ENCODE measurements around the gene BICRA.
"Not testable (repeated sequence)": the region's sequence is repeated elsewhere in the genome, so short reads cannot be mapped to it uniquely, and the experiment has no call there.

Gene BICRA

GRCh38 chr19:47589824-47590223 is 19.1 kb upstream of the BICRA start:
- H3K27me3 Mint-ChIP-seq, result peaks cover 6 to 8% of the 10 kb centered on the region in 2 donors
- DNase-seq (no peak), ATAC-seq (replicated peaks) (no peak)
- H3K4me1 Mint-ChIP-seq (ENCODE audit: low read depth in 2 of 2), result no peaks in the 10 kb centered on the region
- H3K9me3 Mint-ChIP-seq, result peaks cover 0 to 4% of the 10 kb centered on the region in 2 donors
- H3K36me3 Mint-ChIP-seq (ENCODE audit: insufficient read depth), result peaks cover 4% of the 10 kb centered on the region
- H3K27ac Mint-ChIP-seq, result no peak overlapping the region
- no peak overlapping the region for H3K4me3 Mint-ChIP-seq

GRCh38 chr19:47593860-47594259 is 15.1 kb upstream of the BICRA start:
- no peak for DNase-seq
- ATAC-seq (replicated peaks), result no peak
- H3K9me3 Mint-ChIP-seq, result no peaks in the 10 kb centered on the region
- H3K4me1 Mint-ChIP-seq (ENCODE audit: low read depth in 2 of 2), result peaks cover 7 to 9% of the 10 kb centered on the region in 2 donors
- H3K4me3 Mint-ChIP-seq, result no peak overlapping the region
- peaks cover 6 to 8% of the 10 kb centered on the region in 2 donors for H3K27me3 Mint-ChIP-seq
- H3K27ac Mint-ChIP-seq, result no peak overlapping the region
- H3K36me3 Mint-ChIP-seq (ENCODE audit: insufficient read depth), result peaks cover 7% of the 10 kb centered on the region

GRCh38 chr19:47595944-47596343 is 13.0 kb upstream of the BICRA start:
- Mint-ChIP-seq H3K4me3 (peak overlapping the region; percentile 2 to 41), H3K27me3 (no peaks in the 10 kb centered on the region), H3K27ac (peak overlapping the region; percentile 1 to 15), H3K4me1 (ENCODE audit: low read depth in 2 of 2) (peaks cover 15 to 16% of the 10 kb centered on the region in 2 donors), H3K9me3 (no peaks in the 10 kb centered on the region), H3K36me3 (ENCODE audit: insufficient read depth) (peaks cover 16% of the 10 kb centered on the region)
- ATAC-seq (replicated peaks) (no peak), DNase-seq (no peak)

GRCh38 chr19:47598407-47599349 is 10.3 kb upstream of the BICRA start:
- peaks cover 23% of the 10 kb centered on the region for H3K36me3 Mint-ChIP-seq (ENCODE audit: insufficient read depth)
- no peak for ATAC-seq (replicated peaks)
- H3K4me3 Mint-ChIP-seq, result peak overlapping the region; percentile 41 to 85
- peaks cover 18 to 27% of the 10 kb centered on the region in 2 donors for H3K4me1 Mint-ChIP-seq (ENCODE audit: low read depth in 2 of 2)
- no peaks in the 10 kb centered on the region for H3K9me3 Mint-ChIP-seq
- no peak for DNase-seq
- no peaks in the 10 kb centered on the region for H3K27me3 Mint-ChIP-seq
- peak overlapping the region in 1 of 2 donors; percentile 83 for H3K27ac Mint-ChIP-seq

GRCh38 chr19:47599671-47600245 is 9.2 kb upstream of the BICRA start:
- H3K9me3 Mint-ChIP-seq; ATAC-seq (replicated peaks); H3K27me3 Mint-ChIP-seq; DNase-seq: not testable (repeated sequence)
- Mint-ChIP-seq H3K27ac (peak overlapping the region; percentile 83 to 93), H3K36me3 (ENCODE audit: insufficient read depth) (peaks cover 19% of the 10 kb centered on the region), H3K4me1 (ENCODE audit: low read depth in 2 of 2) (peaks cover 18 to 27% of the 10 kb centered on the region in 2 donors), H3K4me3 (peak overlapping the region; percentile 84 to 85)

- no peaks in the 10 kb centered on the region for H3K9me3 Mint-ChIP-seq
- H3K4me3 Mint-ChIP-seq, result peak overlapping the region; percentile 84 to 85
- no peaks in the 10 kb centered on the region for H3K27me3 Mint-ChIP-seq
- peaks cover 19% of the 10 kb centered on the region for H3K36me3 Mint-ChIP-seq (ENCODE audit: insufficient read depth)
- H3K27ac Mint-ChIP-seq, result peak overlapping the region; percentile 83 to 93
- H3K4me1 Mint-ChIP-seq (ENCODE audit: low read depth in 2 of 2), result peaks cover 18 to 27% of the 10 kb centered on the region in 2 donors
- ATAC-seq (replicated peaks) (peak; percentile 96), DNase-seq (peak; percentile 96 to 98 (median 97))
These were observed 8.4 kb upstream of the BICRA start for GRCh38 chr19:47600246-47601179.

- Mint-ChIP-seq H3K4me1 (ENCODE audit: low read depth in 2 of 2) (peaks cover 12 to 20% of the 10 kb centered on the region in 2 donors), H3K36me3 (ENCODE audit: insufficient read depth) (peaks cover 16% of the 10 kb centered on the region), H3K27ac (peak overlapping the region; percentile 83 to 93), H3K27me3 (no peaks in the 10 kb centered on the region), H3K4me3 (peak overlapping the region; percentile 84 to 85), H3K9me3 (no peaks in the 10 kb centered on the region)
- ATAC-seq (replicated peaks) (no peak), DNase-seq (no peak)
These were observed 7.6 kb upstream of the BICRA start for GRCh38 chr19:47601180-47601904.

- no peak overlapping the region for H3K4me3 Mint-ChIP-seq
These were observed 5.0 kb upstream of the BICRA start for GRCh38 chr19:47603706-47604565.

GRCh38 chr19:47607564-47608073 is 1.3 kb upstream of the BICRA start:
- H3K4me1 Mint-ChIP-seq (ENCODE audit: low read depth in 2 of 2), result peaks cover 17 to 18% of the 10 kb centered on the region in 2 donors
- H3K4me3 Mint-ChIP-seq, result peak overlapping the region; percentile 84 to 85
- no peak for ATAC-seq (replicated peaks)
- no peak for DNase-seq
- peak overlapping the region in 1 of 2 donors; percentile 90 for H3K27ac Mint-ChIP-seq
- peaks cover 18% of the 10 kb centered on the region for H3K36me3 Mint-ChIP-seq (ENCODE audit: insufficient read depth)
- H3K9me3 Mint-ChIP-seq, result no peaks in the 10 kb centered on the region
- H3K27me3 Mint-ChIP-seq, result no peaks in the 10 kb centered on the region

More at GRCh38 chr19:47603706-47604565, 5.0 kb upstream of the BICRA start:
- H3K9me3 Mint-ChIP-seq, result no peaks in the 10 kb centered on the region
- ATAC-seq (replicated peaks) (no peak), DNase-seq (no peak)
- H3K4me1 Mint-ChIP-seq (ENCODE audit: low read depth in 2 of 2), result peaks cover 15 to 20% of the 10 kb centered on the region in 2 donors
- no peaks in the 10 kb centered on the region for H3K27me3 Mint-ChIP-seq
- H3K36me3 Mint-ChIP-seq (ENCODE audit: insufficient read depth), result peaks cover 17% of the 10 kb centered on the region
- H3K27ac Mint-ChIP-seq, result no peak overlapping the region

GRCh38 chr19:47608074-47608918 is 638 bp upstream of the BICRA start:
- DNase-seq, result peak; percentile 97 to 98 (median 97)
- Mint-ChIP-seq H3K27me3 (no peaks in the 10 kb centered on the region), H3K36me3 (ENCODE audit: insufficient read depth) (peaks cover 14% of the 10 kb centered on the region), H3K9me3 (no peaks in the 10 kb centered on the region), H3K4me3 (peak overlapping the region; percentile 84 to 85), H3K4me1 (ENCODE audit: low read depth in 2 of 2) (peaks cover 20 to 22% of the 10 kb centered on the region in 2 donors), H3K27ac (peak overlapping the region; percentile 90 to 96)
- ATAC-seq (replicated peaks), result peak; percentile 83
